Endothelial cell of umbilical vein (primary cell): ENCODE data around the gene PRKAG2. TPM values are rescaled to one million over a fixed set of nuclear protein-coding genes. Genes with fewer than 3 reads are reported as not detected.

Source experiments
- BruUV-seq: library from RNA; stranded (reverse); fragments of 400-500 nt; replicated peaks from 2 replicates; lab custom pipeline; 2021; lab: Mats Ljungman, UMichigan
- CTCF ChIA-PET: fragments of 300-600, 350-600 bp; sonication (Branson Sonifier 250); formaldehyde crosslinking; loops from one replicate; lab custom pipeline; 2021; ENCODE audit warnings: antibody characterized with exemption, inconsistent platforms; lab: Charles Lee
- POLR2A ChIA-PET: fragments of 300-600, 350-600 bp; sonication (Branson Sonifier 250); formaldehyde crosslinking; loops from one replicate; lab custom pipeline; 2021; ENCODE audit warnings: antibody characterized with exemption, inconsistent platforms; lab: Charles Lee
- DNase-seq: peaks from one replicate; pipeline ENCODE4 v3.0.0-alpha.2; 2011; ENCODE audit warnings: low read depth, low spot score
- FAIRE-seq: peaks from 2 replicates; lab custom pipeline; 2011; peaks lifted over from hg19 to GRCh38; lab: Jason Lieb, UNC
- H2AFZ ChIP-seq: 2 replicates; pipeline ENCODE4 v1.6.0; 2012; ENCODE audit warnings: low read depth, low read length, control low read depth, inconsistent platforms
- H3K27ac ChIP-seq: 2 replicates; pipeline ENCODE4 v1.5.1; 2011; ENCODE audit warnings: low read depth, mild to moderate bottlenecking, control low read depth, low read length, moderate library complexity; ENCODE audit not compliant: insufficient read depth
- H3K27me3 ChIP-seq, 2 experiments: 2 replicates each; pipeline versions ENCODE4 v1.6.0 to v1.6.1; 2011; ENCODE audit warnings: low read length in 2 of 2, mixed read lengths in 1 of 2; ENCODE audit not compliant: control insufficient read depth in 2 of 2, insufficient read depth in 2 of 2
- H3K36me3 ChIP-seq, 2 experiments: 2 replicates in 1 of 2; 3 replicates in 1 of 2; pipeline ENCODE4 v1.5.1; 2011; ENCODE audit warnings: low read length in 2 of 2, mild to moderate bottlenecking in 1 of 2, moderate library complexity in 1 of 2; ENCODE audit not compliant: control insufficient read depth in 2 of 2, insufficient read depth in 2 of 2; ENCODE audit errors: extremely low read depth in 1 of 2
- H3K4me1 ChIP-seq: 3 replicates; pipeline ENCODE4 v1.5.1; 2011; ENCODE audit warnings: mild to moderate bottlenecking, low read length; ENCODE audit not compliant: control insufficient read depth, insufficient read depth; ENCODE audit errors: extremely low read depth
- H3K4me2 ChIP-seq: 2 replicates; pipeline ENCODE4 v1.6.1; 2011; ENCODE audit warnings: low read length, control low read depth, mixed read lengths; ENCODE audit not compliant: insufficient read depth
- H3K4me3 ChIP-seq, 3 experiments: fragments of 200-600 bp in 1 of 3; sonication (generic), shearing (Covaris generic) in 1 of 3; replicated peaks in 1 of 3; 2 replicates each; pipeline ENCODE4 v1.5.1; 2011 to 2016; ENCODE audit warnings: control low read depth in 3 of 3, low read length in 3 of 3, mild to moderate bottlenecking in 2 of 3, inconsistent platforms in 1 of 3, low read depth in 1 of 3, moderate library complexity in 1 of 3; ENCODE audit not compliant: insufficient read depth in 1 of 3
- H3K79me2 ChIP-seq: 2 replicates; pipeline ENCODE4 v1.6.0; 2012; ENCODE audit warnings: low read length, inconsistent platforms; ENCODE audit not compliant: control insufficient read depth, insufficient read depth
- H3K9ac ChIP-seq: replicated peaks from 2 replicates; pipeline ENCODE3; 2011; ENCODE audit warnings: low read length, control low read depth; ENCODE audit not compliant: insufficient read depth; ENCODE audit errors: extremely low read depth
- H3K9me1 ChIP-seq: replicated peaks from 3 replicates; pipeline ENCODE4 v1.6.0; 2011; ENCODE audit warnings: mild to moderate bottlenecking, low read length; ENCODE audit not compliant: control insufficient read depth, insufficient read depth; ENCODE audit errors: extremely low read depth
- H3K9me3 ChIP-seq: replicated peaks from 2 replicates; pipeline ENCODE4 v1.5.1; 2012; ENCODE audit warnings: low read length, inconsistent platforms; ENCODE audit not compliant: control insufficient read depth, insufficient read depth
- H4K20me1 ChIP-seq: replicated peaks from 2 replicates; pipeline ENCODE3; 2011; ENCODE audit warnings: mild to moderate bottlenecking, low read length; ENCODE audit not compliant: control insufficient read depth, insufficient read depth; ENCODE audit errors: extremely low read depth
- EZH2 ChIP-seq: IDR thresholded peaks from 2 replicates; pipeline ENCODE4 v1.6.1; 2012; ENCODE audit warnings: borderline replicate concordance, low read depth, mild to moderate bottlenecking, moderate library complexity, low read length, inconsistent platforms; ENCODE audit not compliant: severe bottlenecking
- FOS ChIP-seq: IDR thresholded peaks from 2 replicates; pipeline ENCODE4 v1.6.1; 2011; ENCODE audit warnings: mild to moderate bottlenecking, low read length, moderate library complexity, borderline replicate concordance; ENCODE audit not compliant: insufficient read depth
- GATA2 ChIP-seq: IDR thresholded peaks from 2 replicates; pipeline ENCODE4 v1.7.0; 2011; ENCODE audit warnings: low read depth, mild to moderate bottlenecking, moderate library complexity, mixed read lengths, low read length; ENCODE audit not compliant: insufficient read length, insufficient read depth
- JUN ChIP-seq: IDR thresholded peaks from 2 replicates; pipeline ENCODE4 v1.6.1; 2011; ENCODE audit warnings: borderline replicate concordance, low read depth; ENCODE audit not compliant: insufficient read length, insufficient read depth
- MYC ChIP-seq: IDR thresholded peaks from one replicate; pipeline ENCODE4 v1.6.1; 2011; ENCODE audit warnings: mild to moderate bottlenecking, low read depth, low read length
- POLR2A ChIP-seq: IDR thresholded peaks from 2 replicates; pipeline ENCODE4 v1.6.1; 2012; ENCODE audit warnings: low read depth, mild to moderate bottlenecking, control low read depth, low read length
- POLR2AphosphoS5 ChIP-seq: IDR thresholded peaks from 2 replicates; pipeline ENCODE4 v1.6.1; 2012; ENCODE audit warnings: low read depth, mild to moderate bottlenecking, control low read depth, low read length, moderate library complexity; ENCODE audit not compliant: insufficient read depth
- dilution Hi-C: fragments of 300-500 bp; cut with MboI; formaldehyde crosslinking; loops from one replicate; pipeline ENCODE4 v1.15.0; 2019; ENCODE audit warnings: low sequenced_read_pairs; ENCODE audit not compliant: extremely low pct_ligation_motif_present
- intact Hi-C: fragments of 100-400 bp; cut with micrococcal nuclease; formaldehyde crosslinking; loops from one replicate; pipeline ENCODE4 v1.10.0; 2022
- polyA plus RNA-seq, 4 experiments: library from polyadenylated mRNA; depleted of rRNA in 3 of 4; stranded (reverse) in 3 of 4; unstranded in 1 of 4; fragments of >200 nt; gene quantifications; 2 replicates each; pipeline versions ENCODE4 v1.2.1 to v1.2.3, GENCODE V29; 2011 to 2012; ENCODE audit warnings: missing spikeins in 1 of 4
- total RNA-seq: library from RNA; stranded (reverse); gene quantifications from 2 replicates; pipeline ENCODE4 v1.2.3, GENCODE V29; 2021
- TF ChIP-seq, protein P1 (sequence below), 2 donors: IDR thresholded peaks; 1 replicate in 1 of 2; 2 replicates in 1 of 2; pipeline ENCODE4 v1.5.1; 2011; ENCODE audit warnings: low read length in 2 of 2, mild to moderate bottlenecking in 2 of 2, moderate library complexity in 2 of 2, control low read depth in 1 of 2, inconsistent platforms in 1 of 2, low read depth in 1 of 2; ENCODE audit not compliant: insufficient read depth in 1 of 2; ENCODE audit errors: extremely low read depth in 1 of 2
- TF ChIP-seq, protein P2 (sequence below): IDR thresholded peaks from 2 replicates; pipeline ENCODE4 v1.6.1; 2011; ENCODE audit not compliant: insufficient read depth, insufficient read length

Gene PRKAG2
- total and polyA plus RNA-seq, 2 donors (not counting 3 experiments of a cell fraction or from before 2014, with no cell fraction given) = 19.3 to 51.5 TPM

DNA sequence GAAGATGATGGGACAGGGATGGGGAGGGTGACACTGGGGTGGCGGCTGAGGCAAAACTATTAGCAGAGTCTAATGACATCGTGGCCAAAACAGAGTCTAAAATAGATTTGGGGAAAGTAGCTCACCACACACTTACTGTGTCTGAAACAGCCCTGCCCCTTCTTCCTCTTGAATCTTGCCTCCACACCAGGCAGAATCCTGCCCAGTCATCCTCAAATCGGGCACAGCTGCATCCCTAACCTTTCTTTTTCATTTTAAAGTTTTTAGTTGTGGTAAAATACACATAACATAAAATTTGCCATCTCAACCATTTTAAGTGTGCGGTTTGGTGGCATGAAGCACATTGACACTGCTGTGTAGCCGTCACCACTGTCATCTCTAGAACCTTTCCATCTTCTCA is 90.0 kb downstream of the PRKAG2 start:
- no peak overlapping the region for H3K4me2 ChIP-seq
- no peaks in the 10 kb centered on the region for H3K79me2 ChIP-seq
- intact Hi-C loops (no loop called here), dilution Hi-C loops (no loop called here)
- DNase-seq = no peak
- no peak overlapping the region for H3K4me3 ChIP-seq
- H3K9ac ChIP-seq = no peak overlapping the region
- no peak overlapping the region for H2AFZ ChIP-seq
- no peaks in the 10 kb centered on the region for H4K20me1 ChIP-seq
- ChIA-PET POLR2A (no interaction called here), CTCF (interaction anchor here (1.5 kb wide), 1 partner anchor 8 kb away, joined by 3 read pairs; no protein-coding TSS in a partner anchor)
- FAIRE-seq = no peak
- no peaks in the 10 kb centered on the region for H3K36me3 ChIP-seq
- H3K4me1 ChIP-seq = peaks cover 4% of the 10 kb centered on the region
- no TSS peak for BruUV-seq
- H3K9me3 ChIP-seq = no peaks in the 10 kb centered on the region
- TF ChIP-seq POLR2A (no peak), MYC (no peak), POLR2AphosphoS5 (no peak), EZH2 (no peak), GATA2 (no peak), JUN (no peak), FOS (no peak)
- TF ChIP-seq, protein P1, sequence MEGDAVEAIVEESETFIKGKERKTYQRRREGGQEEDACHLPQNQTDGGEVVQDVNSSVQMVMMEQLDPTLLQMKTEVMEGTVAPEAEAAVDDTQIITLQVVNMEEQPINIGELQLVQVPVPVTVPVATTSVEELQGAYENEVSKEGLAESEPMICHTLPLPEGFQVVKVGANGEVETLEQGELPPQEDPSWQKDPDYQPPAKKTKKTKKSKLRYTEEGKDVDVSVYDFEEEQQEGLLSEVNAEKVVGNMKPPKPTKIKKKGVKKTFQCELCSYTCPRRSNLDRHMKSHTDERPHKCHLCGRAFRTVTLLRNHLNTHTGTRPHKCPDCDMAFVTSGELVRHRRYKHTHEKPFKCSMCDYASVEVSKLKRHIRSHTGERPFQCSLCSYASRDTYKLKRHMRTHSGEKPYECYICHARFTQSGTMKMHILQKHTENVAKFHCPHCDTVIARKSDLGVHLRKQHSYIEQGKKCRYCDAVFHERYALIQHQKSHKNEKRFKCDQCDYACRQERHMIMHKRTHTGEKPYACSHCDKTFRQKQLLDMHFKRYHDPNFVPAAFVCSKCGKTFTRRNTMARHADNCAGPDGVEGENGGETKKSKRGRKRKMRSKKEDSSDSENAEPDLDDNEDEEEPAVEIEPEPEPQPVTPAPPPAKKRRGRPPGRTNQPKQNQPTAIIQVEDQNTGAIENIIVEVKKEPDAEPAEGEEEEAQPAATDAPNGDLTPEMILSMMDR (IDR thresholded peaks at IDR 0.05; ENCODE audit: extremely low read depth in 1 of 2, insufficient read depth in 1 of 2, low read depth in 1 of 2, low read length in 2 of 2) = no peak
- TF ChIP-seq, protein P2, sequence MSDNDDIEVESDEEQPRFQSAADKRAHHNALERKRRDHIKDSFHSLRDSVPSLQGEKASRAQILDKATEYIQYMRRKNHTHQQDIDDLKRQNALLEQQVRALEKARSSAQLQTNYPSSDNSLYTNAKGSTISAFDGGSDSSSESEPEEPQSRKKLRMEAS = no peak
- no peak overlapping the region for H3K27ac ChIP-seq
- no peaks in the 10 kb centered on the region for H3K9me1 ChIP-seq
- peaks cover 6 to 14% of the 10 kb centered on the region in 2 experiments for H3K27me3 ChIP-seq
